ENCODE measurements around the gene DENND5A.

DNA sequence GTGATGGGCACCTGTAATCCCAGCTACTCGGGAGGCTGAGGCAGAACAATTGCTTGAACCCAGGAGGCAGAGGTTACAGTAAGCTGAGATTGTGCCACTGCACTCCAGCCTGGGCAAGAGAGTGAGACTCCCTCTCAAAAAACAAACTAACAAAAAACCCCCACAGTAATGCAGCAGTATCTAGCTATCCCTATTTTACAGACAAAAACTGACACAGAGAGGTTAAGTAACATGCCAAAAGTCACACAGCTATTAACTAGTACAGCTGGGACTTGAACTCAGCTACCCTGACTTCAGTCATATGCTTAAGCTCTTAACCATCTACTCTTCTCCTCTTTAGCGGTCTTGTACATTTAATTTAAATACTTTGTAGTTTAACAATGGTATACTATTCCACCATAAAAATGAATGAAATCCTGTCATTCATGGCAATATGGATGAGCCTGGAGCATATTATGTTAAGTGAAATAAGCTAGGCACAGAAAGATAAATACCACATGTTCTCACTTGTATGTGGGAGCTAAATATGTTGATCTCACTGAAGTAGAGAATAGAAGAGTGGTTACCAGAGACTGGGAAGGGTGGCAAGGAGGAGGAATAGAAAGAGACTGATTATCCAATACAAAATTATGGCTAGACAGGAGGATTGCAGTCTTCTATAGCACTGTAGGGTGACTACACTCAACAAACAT is 82.8 kb downstream of the DENND5A start:
- no peak for TF ChIP-seq PHF8 (conservative IDR thresholded peaks at IDR 0.05; ENCODE audit: low read depth, low read length)
- TF ChIP-seq, protein P1, sequence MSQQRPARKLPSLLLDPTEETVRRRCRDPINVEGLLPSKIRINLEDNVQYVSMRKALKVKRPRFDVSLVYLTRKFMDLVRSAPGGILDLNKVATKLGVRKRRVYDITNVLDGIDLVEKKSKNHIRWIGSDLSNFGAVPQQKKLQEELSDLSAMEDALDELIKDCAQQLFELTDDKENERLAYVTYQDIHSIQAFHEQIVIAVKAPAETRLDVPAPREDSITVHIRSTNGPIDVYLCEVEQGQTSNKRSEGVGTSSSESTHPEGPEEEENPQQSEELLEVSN (IDR thresholded peaks at IDR 0.05): no peak

Data from H1 (cell line).